K562 (cell line): ENCODE data around the gene KLHL20. TPM values are rescaled to one million over a fixed set of nuclear protein-coding genes. Genes with fewer than 3 reads are reported as not detected.

ENCODE experiments used
- ATAC-seq: fragments of 200-7000 bp; cut with Tn5 transposase; 3 replicates; pipeline ENCODE4 v1.9.1; 2020; ENCODE audit warnings: moderate library complexity
- BruUV-seq: library from RNA; stranded (reverse); fragments of 400-500 nt; replicated peaks from 2 replicates; lab custom pipeline; 2021; lab: Mats Ljungman, UMichigan
- CTCF ChIA-PET: fragments of 300-600 bp; formaldehyde crosslinking; extraction: SDS; loops from one replicate; lab custom pipeline; 2021; ENCODE audit warnings: low intra/inter-chr PET ratio; lab: Yijun Ruan, JAX
- POLR2A ChIA-PET: fragments of 300-600, 350-650 bp; sonication (Branson Sonifier 250); formaldehyde crosslinking; extraction: SDS; loops from one replicate; lab custom pipeline; 2021; ENCODE audit warnings: antibody characterized with exemption, inconsistent platforms; lab: Yijun Ruan, JAX
- DNase-seq, 4 experiments: peaks; one replicate each; pipeline versions ENCODE4 v3.0.0 to v3.0.0-alpha.2; 2011 to 2018; ENCODE audit warnings: low spot score in 3 of 4, mixed read lengths in 3 of 4; ENCODE audit errors: extremely low read depth in 1 of 4
- FAIRE-seq: peaks from 2 replicates; lab custom pipeline; 2011; peaks lifted over from hg19 to GRCh38; lab: Jason Lieb, UNC
- H2AFZ ChIP-seq: 2 replicates; pipeline ENCODE4 v1.6.0; 2011; ENCODE audit warnings: low read depth, low read length, control low read depth, inconsistent platforms
- H3K27ac ChIP-seq: fragments of 200-600 bp; 3 replicates; pipeline ENCODE4 v1.8.0; 2011; ENCODE audit warnings: low read depth, mild to moderate bottlenecking, control low read depth, inconsistent platforms, low read length, moderate library complexity, mixed read lengths; ENCODE audit errors: extremely low read depth
- H3K27me3 ChIP-seq, 2 experiments: fragments of 300-600 bp in 1 of 2; 2 replicates in 1 of 2; 3 replicates in 1 of 2; pipeline versions ENCODE4 v1.6.0 to v1.8.0; 2011; ENCODE audit warnings: inconsistent platforms in 2 of 2, low read length in 2 of 2, mild to moderate bottlenecking in 1 of 2, mixed read lengths in 1 of 2, moderate library complexity in 1 of 2; ENCODE audit not compliant: control insufficient read depth in 2 of 2, insufficient read depth in 2 of 2
- H3K36me3 ChIP-seq: fragments of 300-600 bp; 3 replicates; pipeline ENCODE4 v1.8.0; 2011; ENCODE audit warnings: mild to moderate bottlenecking, low read length, inconsistent platforms; ENCODE audit not compliant: control insufficient read depth, insufficient read depth
- H3K4me1 ChIP-seq, 2 experiments: fragments of 200-600 bp in 1 of 2; replicated peaks in 1 of 2; 2 replicates in 1 of 2; 3 replicates in 1 of 2; pipeline versions ENCODE4 v1.5.1 to v1.8.0; 2011; ENCODE audit warnings: inconsistent platforms in 2 of 2, low read length in 2 of 2, mild to moderate bottlenecking in 1 of 2, mixed read lengths in 1 of 2, moderate library complexity in 1 of 2; ENCODE audit not compliant: control insufficient read depth in 2 of 2, insufficient read depth in 2 of 2
- H3K4me2 ChIP-seq: 2 replicates; pipeline ENCODE4 v1.6.1; 2011; ENCODE audit warnings: low read length, control low read depth, inconsistent platforms, mixed read lengths; ENCODE audit not compliant: insufficient read depth
- H3K4me3 ChIP-seq: fragments of 200-600 bp; sonication (generic), shearing (Covaris generic); 2 replicates; pipeline ENCODE4 v1.5.1; 2016; ENCODE audit warnings: control low read depth, inconsistent platforms
- H3K79me2 ChIP-seq: fragments of 200-600 bp; 3 replicates; pipeline ENCODE4 v1.8.0; 2011; ENCODE audit warnings: low read length, inconsistent platforms; ENCODE audit not compliant: control insufficient read depth, insufficient read depth
- H3K9ac ChIP-seq, 2 experiments: 2 replicates each; pipeline versions ENCODE4 v1.6.0 to v1.6.1; 2011; ENCODE audit warnings: low read depth in 2 of 2, low read length in 2 of 2, control low read depth in 1 of 2, inconsistent platforms in 1 of 2, mild to moderate bottlenecking in 1 of 2, mixed read lengths in 1 of 2; ENCODE audit not compliant: insufficient read depth in 1 of 2
- H3K9me1 ChIP-seq: one replicate; pipeline ENCODE4 v1.6.0; 2011; ENCODE audit warnings: inconsistent platforms, mild to moderate bottlenecking, low read length, moderate library complexity; ENCODE audit not compliant: control insufficient read depth, insufficient read depth
- H3K9me3 ChIP-seq: replicated peaks from 2 replicates; pipeline ENCODE4 v1.5.1; 2011; ENCODE audit warnings: low read depth, low read length, inconsistent platforms; ENCODE audit not compliant: control insufficient read depth, insufficient read depth
- H4K20me1 ChIP-seq: replicated peaks from 2 replicates; pipeline ENCODE4 v1.6.1; 2011; ENCODE audit warnings: low read length, inconsistent platforms, mixed read lengths; ENCODE audit not compliant: control insufficient read depth, insufficient read depth
- KDM5B ChIP-seq: fragments of 200-600 bp; sonication (generic); IDR thresholded peaks from 2 replicates; pipeline ENCODE4 v1.6.1; 2012; ENCODE audit warnings: low read depth, mild to moderate bottlenecking, moderate library complexity, low read length, control low read depth, inconsistent platforms; ENCODE audit not compliant: insufficient replicate concordance
- NR3C1 ChIP-seq: sonication (generic); formaldehyde crosslinking; IDR thresholded peaks from 2 replicates; pipeline ENCODE4 v1.8.1; 2022; ENCODE audit warnings: missing genetic modification reagents
- RBFOX2 ChIP-seq: fragments of 200-400 bp; formaldehyde crosslinking; IDR thresholded peaks from 2 replicates; pipeline ENCODE4 v1.6.1; 2017; ENCODE audit warnings: low read depth, mild to moderate bottlenecking, low read length, moderate library complexity
- ZNF121 ChIP-seq: sonication (generic); formaldehyde crosslinking; conservative IDR thresholded peaks from 2 replicates; pipeline ENCODE4 v1.8.0; 2022; ENCODE audit warnings: missing genetic modification reagents
- ZNF384 ChIP-seq: IDR thresholded peaks from 2 replicates; pipeline ENCODE4 v1.6.1; 2012; ENCODE audit warnings: low read depth, low read length, improper control_type of control experiment
- WGBS: fragments of 100-300 bp; shearing (Covaris generic); methylation state at CpG from one replicate; pipeline ENCODE4 v1.1.6; 2016; ENCODE audit warnings: low coverage, mixed read lengths; ENCODE audit not compliant: insufficient coverage; ENCODE audit errors: missing lambda C conversion rate; 5-methylcytosine and 5-hydroxymethylcytosine counted together
- in situ Hi-C: fragments of 300-500 bp; cut with MboI; formaldehyde crosslinking; loops from 4 replicates; pipeline ENCODE4 v1.15.0; 2018; ENCODE audit warnings: inconsistent platforms, mixed read lengths
- intact Hi-C: fragments of 100-400 bp; cut with micrococcal nuclease; formaldehyde crosslinking; loops from 2 replicates; pipeline ENCODE4 v1.14.2; 2022
- polyA plus RNA-seq, 8 experiments: library from polyadenylated mRNA; depleted of rRNA in 4 of 8; stranded (reverse) in 5 of 8; unstranded in 3 of 8; fragments of >200 nt; fragmentation: Nextera tagmentation in 2 of 8; fragmentation: Illumina TruSeq in 1 of 8; extraction: Ambion mirVana in 2 of 8; extraction: Trizol in 1 of 8; gene quantifications; 2 replicates each; pipeline versions ENCODE4 v1.2.1 to v1.2.3, GENCODE V29; 2011 to 2014; ENCODE audit warnings: inconsistent platforms in 1 of 8, missing spikeins in 1 of 8
- total RNA-seq, 7 experiments: library from RNA; depleted of rRNA in 6 of 7; stranded (reverse); fragments of >200 nt in 6 of 7; fragmentation: Illumina TruSeq in 2 of 7; extraction: Trizol in 2 of 7; gene quantifications; 2 replicates each; pipeline versions ENCODE4 v1.2.1 to v1.2.3, GENCODE V29; 2011 to 2021; ENCODE audit warnings: low replicate concordance in 1 of 7

The KLHL20 gene
- total and polyA plus RNA-seq, 9 of the 15 experiments (the other 6 are each of a cell fraction or from before 2014, with no cell fraction given) = 8.9 to 23.2 (median 16.8) TPM

- Histone ChIP-seq H3K9me3 (no peaks in the 10 kb centered on the region), H3K27me3 (no peaks in the 10 kb centered on the region)
- no peak for ATAC-seq
- 0 out of 2 replicates have a peak, but pooled peaks have one; percentile 22 for TF ChIP-seq ZNF384
- TF ChIP-seq KDM5B = no peak
- no peak for TF ChIP-seq NR3C1
- TF ChIP-seq ZNF121 (CRISPR knock-in tag) = peak; percentile 96
- peak; percentile 33; the same call in 1 of the 2 replicates for TF ChIP-seq RBFOX2
- TF ChIP-seq, all 486 proteins: peak for 3
- in situ Hi-C loops = loop anchor here (10.0 to 25.0 kb wide), 2 partner anchors 387 to 916 kb away; no protein-coding TSS in a partner anchor
- no peak for DNase-seq
- no peak for FAIRE-seq
- intact Hi-C loops = loop anchor here (5.0 to 10.0 kb wide), 3 partner anchors 109 to 344 kb away; partner anchors contain the start of genes KLHL20 and PRDX6
- 0 out of 4 replicates have a peak overlapping the region, but pooled peaks of 1 of the 2 experiments have one; percentile 11 for H3K9ac ChIP-seq
- 0 out of 2 replicates have a peak overlapping the region, but pooled peaks have one; percentile 23 for H3K4me2 ChIP-seq
- no peaks in the 10 kb centered on the region for H4K20me1 ChIP-seq
- POLR2A ChIA-PET = interaction anchor here (0.6 to 3.7 kb wide), 2 partner anchors 9 to 412 kb away, joined by 3 to 21 read pairs; no protein-coding TSS in a partner anchor
- H3K79me2 ChIP-seq = peaks cover 84% of the 10 kb centered on the region
- H2AFZ ChIP-seq = no peak overlapping the region
- no peak overlapping the region for H3K27ac ChIP-seq
- H3K9me1 ChIP-seq = no peaks in the 10 kb centered on the region
- WGBS = 88% methylated on average over 4 of the region's 4 CpGs
- no TSS peak for BruUV-seq
- no peak overlapping the region for H3K4me3 ChIP-seq
- H3K4me1 ChIP-seq = peaks cover 17 to 18% of the 10 kb centered on the region in 2 experiments; a peak in 4 of 5 replicates
- CTCF ChIA-PET = no interaction called here
- H3K36me3 ChIP-seq = peaks cover 46% of the 10 kb centered on the region
These were observed 106.9 kb downstream of the KLHL20 start for GRCh38 chr1:173821680-173822079.
